Spleen (tissue), 13 donors: ENCODE measurements around the gene PRAMEF14. TPM values are rescaled to one million over a fixed set of nuclear protein-coding genes. Genes with fewer than 3 reads are reported as not detected.
"Not testable (repeated sequence)": the region's sequence is repeated elsewhere in the genome, so short reads cannot be mapped to it uniquely, and the experiment has no call there.

Experiments
- DNase-seq: peaks from one replicate; pipeline ENCODE4 v3.0.0-alpha.2; 2020
- H3K27ac ChIP-seq, 8 donors: fragments of 200-600 bp; sonication (generic) in 7 of 8; 1 replicate in 4 of 8; 2 replicates in 4 of 8; pipeline versions ENCODE4 v1.5.0 to v1.8.0; 2016 to 2021; ENCODE audit warnings: inconsistent platforms in 4 of 8, mild to moderate bottlenecking in 4 of 8, moderate library complexity in 1 of 8
- H3K27me3 ChIP-seq, 7 donors: fragments of 200-600 bp; sonication (generic) in 6 of 7; replicated peaks in 1 of 7; 1 replicate in 4 of 7; 2 replicates in 3 of 7; pipeline versions ENCODE4 v1.5.0 to v1.8.0; 2016 to 2021; ENCODE audit warnings: inconsistent platforms in 3 of 7, mild to moderate bottlenecking in 1 of 7
- H3K36me3 ChIP-seq, 6 donors: fragments of 200-600 bp; sonication (generic) in 5 of 6; 1 replicate in 4 of 6; 2 replicates in 2 of 6; pipeline versions ENCODE4 v1.5.0 to v1.8.0; 2016 to 2021; ENCODE audit warnings: inconsistent platforms in 2 of 6
- H3K4me1 ChIP-seq, 6 donors: fragments of 200-600 bp; sonication (generic) in 5 of 6; 1 replicate in 3 of 6; 2 replicates in 3 of 6; pipeline versions ENCODE4 v1.5.0 to v1.8.0; 2016 to 2021; ENCODE audit warnings: inconsistent platforms in 3 of 6
- H3K4me3 ChIP-seq, 8 donors: fragments of 200-600 bp; sonication (generic) in 7 of 8; 1 replicate in 4 of 8; 2 replicates in 4 of 8; pipeline versions ENCODE4 v1.5.0 to v1.8.0; 2016 to 2021; ENCODE audit warnings: inconsistent platforms in 4 of 8, mild to moderate bottlenecking in 4 of 8, moderate library complexity in 2 of 8
- H3K9me3 ChIP-seq, 8 donors: fragments of 200-600 bp; sonication (generic) in 7 of 8; 1 replicate in 4 of 8; 2 replicates in 4 of 8; pipeline versions ENCODE4 v1.5.0 to v1.8.0; 2016 to 2021; ENCODE audit warnings: inconsistent platforms in 4 of 8
- WGBS, 5 donors: extraction: QIAGEN DNeasy Blood & Tissue Kit in 3 of 5; methylation state at CpG; one replicate each; pipeline versions ENCODE4 v1.1.5 to v1.1.7; 2013 to 2018; 5-methylcytosine and 5-hydroxymethylcytosine counted together
- intact Hi-C: fragments of 100-400 bp; cut with DNase I; formaldehyde crosslinking; loops from one replicate; pipeline ENCODE4 v1.15.0; 2023; ENCODE audit warnings: low total_unique reads
- long read RNA-seq, 2 donors: transcript quantifications; one replicate each; lab custom pipeline, GENCODE V29; 2026
- polyA plus RNA-seq, 3 donors: library from polyadenylated mRNA; stranded (reverse); fragments of 200-250 nt; gene quantifications; one replicate each; pipeline ENCODE4 v1.2.1, GENCODE V29; 2013
- total RNA-seq, 7 donors: library from RNA; depleted of rRNA in 3 of 7; stranded (reverse); fragments of >200 nt in 3 of 7; fragmentation: NEBNext Ultra II Directional in 4 of 7; extraction: Animal tissue kit (Norgen Biotek cat#: 25700) in 4 of 7; gene quantifications; one replicate each; pipeline versions ENCODE4 v1.1.0 to v1.2.1, GENCODE V29; 2016 to 2021
- donor health status: healthy with polysubstance abuse.
- donor health status: DM: no; HTN: no; CAD: no; lungs with moderate emphysema.
- donor health status: DM: no; HTN: no; CAD: no.
- donor health status: Bipolar disorder and iron deficiency.
- donor health status: healthy.
- donor health status: DM: no; HTN: no; CAD: no.
- donor health status: DM: yes; HTN: yes; CAD: no.

PRAMEF14 gene
- not detected for total RNA-seq
- polyA plus RNA-seq, result not detected
- long read RNA-seq, donor 1, result 0 reads
- long read RNA-seq, donor 2, result 0 reads

- intact Hi-C loops, DNase-seq, H3K4me1 ChIP-seq, H3K4me3 ChIP-seq, H3K27ac ChIP-seq, H3K36me3 ChIP-seq, H3K27me3 ChIP-seq, H3K9me3 ChIP-seq: not testable (repeated sequence)
- 67 to 73% (median 71%) methylated on average over 6 to 7 of the region's 7 CpGs for WGBS, 5 donors
Measured at GRCh38 chr1:13347034-13347433, at the start of gene PRAMEF14. Gene PRAMEF14 (minus strand): TSS chr1:13347134. CDS start chr1:13345314, 1,820 bp downstream.

GRCh38 chr1:13395311-13395710 is 48.4 kb upstream of the PRAMEF14 start:
- H3K36me3 ChIP-seq, H3K4me3 ChIP-seq, H3K9me3 ChIP-seq, H3K4me1 ChIP-seq, intact Hi-C loops, H3K27me3 ChIP-seq, DNase-seq, H3K27ac ChIP-seq: not testable (repeated sequence)
- 95 to 97% (median 96%) methylated on average over 17 to 22 of the region's 22 CpGs for WGBS, 5 donors

GRCh38 chr1:13394761-13395160 is 47.8 kb upstream of the PRAMEF14 start:
- H3K36me3 ChIP-seq, H3K4me3 ChIP-seq, H3K4me1 ChIP-seq, H3K27ac ChIP-seq, DNase-seq, intact Hi-C loops, H3K9me3 ChIP-seq, H3K27me3 ChIP-seq: not testable (repeated sequence)
- 92 to 96% (median 95%) methylated on average over 3 to 32 of the region's 32 CpGs for WGBS, 5 donors

GRCh38 chr1:13393004-13393403 is 46.1 kb upstream of the PRAMEF14 start:
- H3K4me3 ChIP-seq, H3K4me1 ChIP-seq, H3K27me3 ChIP-seq, intact Hi-C loops, H3K27ac ChIP-seq, H3K36me3 ChIP-seq, H3K9me3 ChIP-seq, DNase-seq: not testable (repeated sequence)
- 65 to 86% (median 80%) methylated on average over 7 of the region's 7 CpGs for WGBS, 5 donors

GRCh38 chr1:13389332-13389731 is 42.4 kb upstream of the PRAMEF14 start, which contains the start of gene PRAMEF17:
Gene PRAMEF17 (plus strand): TSS chr1:13389632. CDS start chr1:13389658, 26 bp downstream.
- H3K9me3 ChIP-seq, H3K4me1 ChIP-seq, intact Hi-C loops: not testable (repeated sequence)

GRCh38 chr1:13380380-13380779 is 33.4 kb upstream of the PRAMEF14 start:
- H3K4me3 ChIP-seq, H3K27me3 ChIP-seq, H3K27ac ChIP-seq, H3K36me3 ChIP-seq, intact Hi-C loops, H3K9me3 ChIP-seq, DNase-seq, H3K4me1 ChIP-seq: not testable (repeated sequence)
- 79 to 88% (median 80%) methylated on average over 3 of the region's 3 CpGs for WGBS, 5 donors

More at GRCh38 chr1:13389332-13389731, 42.4 kb upstream of the PRAMEF14 start, which contains the start of gene PRAMEF17:
- DNase-seq, H3K36me3 ChIP-seq, H3K27me3 ChIP-seq, H3K4me3 ChIP-seq, H3K27ac ChIP-seq: not testable (repeated sequence)

GRCh38 chr1:13378983-13379382 is 32.0 kb upstream of the PRAMEF14 start:
- H3K4me1 ChIP-seq, intact Hi-C loops: not testable (repeated sequence)
- 83 to 94% (median 89%) methylated on average over 3 of the region's 3 CpGs for WGBS, 5 donors

GRCh38 chr1:13368544-13368943 is 21.6 kb upstream of the PRAMEF14 start:
- H3K27ac ChIP-seq, H3K9me3 ChIP-seq, intact Hi-C loops, DNase-seq, H3K4me3 ChIP-seq, H3K4me1 ChIP-seq, H3K36me3 ChIP-seq: not testable (repeated sequence)
- H3K27me3 ChIP-seq, result peaks cover 0 to 11% (median 0%) of the 10 kb centered on the region in 7 donors
- 69 to 79% (median 73%) methylated on average over 3 to 4 of the region's 4 CpGs for WGBS, 5 donors

More at GRCh38 chr1:13378983-13379382, 32.0 kb upstream of the PRAMEF14 start:
- H3K27me3 ChIP-seq, H3K9me3 ChIP-seq, DNase-seq, H3K4me3 ChIP-seq, H3K27ac ChIP-seq, H3K36me3 ChIP-seq: not testable (repeated sequence)

- WGBS, 5 donors, result 66 to 90% (median 77%) methylated on average over 3 of the region's 3 CpGs
- H3K27ac ChIP-seq, DNase-seq, intact Hi-C loops, H3K4me1 ChIP-seq, H3K36me3 ChIP-seq, H3K9me3 ChIP-seq, H3K4me3 ChIP-seq: not testable (repeated sequence)
- peaks cover 0 to 11% (median 0%) of the 10 kb centered on the region in 7 donors for H3K27me3 ChIP-seq
Measured at GRCh38 chr1:13366536-13366935, 19.6 kb upstream of the PRAMEF14 start.

- H3K4me3 ChIP-seq, DNase-seq, H3K27ac ChIP-seq, H3K27me3 ChIP-seq, H3K9me3 ChIP-seq, H3K36me3 ChIP-seq, intact Hi-C loops, H3K4me1 ChIP-seq: not testable (repeated sequence)
- 62 to 83% (median 70%) methylated on average over 2 to 3 of the region's 4 CpGs for WGBS, 5 donors
Measured at GRCh38 chr1:13364928-13365327, 18.0 kb upstream of the PRAMEF14 start.

- H3K4me1 ChIP-seq, H3K4me3 ChIP-seq, H3K36me3 ChIP-seq, H3K27me3 ChIP-seq, H3K27ac ChIP-seq, DNase-seq, H3K9me3 ChIP-seq, intact Hi-C loops: not testable (repeated sequence)
- WGBS, 5 donors, result 63 to 92% (median 80%) methylated on average over 1 of the region's 7 CpGs; no CpG with 5 or more reads in 1 of the 5 donors
Measured at GRCh38 chr1:13362364-13362763, 15.4 kb upstream of the PRAMEF14 start.
